NCI-H187 treated with DMSO at 0.1 percent for 48 hours (cell line): Measurements from ENCODE around the gene TMEM266.

Source experiments
- DNase-seq: peaks from one replicate; lab custom pipeline; 2025; lab: John Stamatoyannopoulos, UW

Gene TMEM266

GRCh38 chr15:76070192-76070591 lies 10.4 kb downstream of the TMEM266 start:
- no peak for DNase-seq

DNA sequence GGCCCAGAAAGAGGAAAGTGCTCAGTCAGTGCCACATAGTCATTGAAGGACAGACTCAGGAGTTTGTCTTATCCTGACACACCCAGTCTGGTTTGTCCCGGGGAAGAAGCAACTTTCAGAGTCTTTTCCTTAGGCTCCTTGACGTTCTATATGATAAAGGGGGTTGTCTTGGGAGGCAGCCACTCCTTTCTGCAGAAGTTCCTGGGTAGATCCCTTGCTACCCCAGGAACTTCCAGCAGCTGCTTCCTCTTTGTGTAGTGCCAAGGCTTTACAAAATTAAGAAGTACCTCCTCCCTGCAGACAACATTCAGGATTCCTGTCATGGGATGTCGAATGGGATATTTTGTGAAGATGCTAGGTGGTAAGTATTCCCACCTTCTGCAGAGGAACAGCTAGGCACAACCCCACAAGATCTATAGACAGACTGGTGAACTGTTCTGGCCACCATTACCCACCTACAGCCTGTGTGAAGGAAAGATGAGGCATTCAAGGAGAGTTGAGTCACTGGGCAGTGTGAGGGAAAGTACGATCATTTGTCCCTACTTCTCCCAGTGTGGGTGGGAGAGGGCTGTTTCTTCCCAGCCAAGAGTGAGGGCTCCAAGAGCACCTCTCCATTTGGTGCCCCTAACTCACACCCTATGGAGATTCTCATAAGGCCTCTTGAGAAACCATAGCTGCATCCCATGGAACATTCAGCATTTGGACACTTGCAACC lies 11.3 kb downstream of the TMEM266 start:
- DNase-seq = no peak

- DNase-seq = no peak
Observed at GRCh38 chr15:76071806-76072205, 12.0 kb downstream of the TMEM266 start.

GRCh38 chr15:76073554-76073953 lies 13.8 kb downstream of the TMEM266 start:
- no peak for DNase-seq

- no peak for DNase-seq
Observed at GRCh38 chr15:76075046-76075445, 15.3 kb downstream of the TMEM266 start.

DNA sequence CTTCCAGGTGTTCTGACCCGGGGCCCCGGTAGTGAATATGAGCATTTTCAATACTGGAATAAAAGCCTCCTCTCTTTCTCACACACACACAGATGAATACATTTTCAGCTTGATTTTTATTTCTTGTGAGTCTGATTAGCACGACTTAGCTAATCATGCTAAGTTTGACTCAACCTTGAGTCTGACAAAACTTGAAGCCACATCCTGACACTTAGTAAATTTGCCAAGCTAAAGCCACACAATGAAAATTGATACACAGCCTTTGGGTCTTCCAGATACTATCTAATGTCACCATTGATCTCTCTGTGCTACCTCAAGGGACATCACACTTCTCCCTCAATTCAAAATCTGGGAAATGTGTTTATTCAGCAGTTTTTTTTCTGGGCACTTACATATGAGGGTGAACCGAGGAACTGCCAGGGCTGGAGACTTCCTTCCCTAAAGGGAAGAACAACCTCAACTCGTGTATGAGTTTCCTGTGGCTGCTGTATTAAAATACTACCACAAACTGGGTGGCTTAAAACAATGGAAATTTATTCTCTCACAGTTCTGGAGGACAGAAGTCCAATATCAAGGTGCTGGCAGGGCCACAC lies 18.6 kb downstream of the TMEM266 start:
- DNase-seq = no peak

DNA sequence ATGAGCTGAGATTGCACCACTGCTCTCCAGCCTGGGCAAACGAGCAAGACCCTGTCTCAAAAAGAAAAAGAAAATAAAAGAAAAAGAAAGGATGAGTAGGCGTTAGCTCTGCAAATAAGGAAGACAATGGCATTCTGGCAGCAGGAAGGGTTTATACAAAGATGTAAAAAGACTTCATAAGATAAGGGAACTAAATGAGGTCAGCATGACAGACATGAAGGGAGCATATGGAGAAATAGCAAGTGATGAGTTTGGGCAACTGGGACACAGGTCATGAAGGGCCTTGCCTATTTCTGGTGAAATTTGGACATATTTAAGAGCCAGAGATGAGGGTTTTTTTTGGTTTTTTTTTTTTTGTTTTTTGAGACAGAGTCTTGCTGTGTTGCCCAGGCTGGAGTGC lies 24.5 kb downstream of the TMEM266 start:
- DNase-seq = no peak

DNA sequence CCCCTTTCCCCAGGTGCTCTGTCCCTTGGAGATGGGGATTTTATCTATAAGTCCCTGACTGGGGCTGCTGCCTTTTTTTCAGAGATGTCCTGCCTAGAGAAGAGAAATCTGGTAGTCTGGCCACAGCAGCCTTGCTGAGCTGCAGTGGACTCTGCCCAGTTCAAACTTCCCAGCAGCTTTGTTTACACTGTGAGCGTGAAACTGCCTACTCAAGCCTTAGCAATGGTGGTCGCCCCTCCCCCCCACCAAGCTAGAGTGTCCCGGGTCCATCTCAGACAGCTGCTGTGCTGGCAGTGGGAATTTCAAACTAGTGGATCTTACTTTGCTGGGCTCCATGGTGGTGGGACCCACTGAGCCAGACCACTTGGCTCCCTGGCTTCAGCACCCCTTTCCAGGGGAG lies 38.9 kb downstream of the TMEM266 start:
- no peak for DNase-seq

DNA sequence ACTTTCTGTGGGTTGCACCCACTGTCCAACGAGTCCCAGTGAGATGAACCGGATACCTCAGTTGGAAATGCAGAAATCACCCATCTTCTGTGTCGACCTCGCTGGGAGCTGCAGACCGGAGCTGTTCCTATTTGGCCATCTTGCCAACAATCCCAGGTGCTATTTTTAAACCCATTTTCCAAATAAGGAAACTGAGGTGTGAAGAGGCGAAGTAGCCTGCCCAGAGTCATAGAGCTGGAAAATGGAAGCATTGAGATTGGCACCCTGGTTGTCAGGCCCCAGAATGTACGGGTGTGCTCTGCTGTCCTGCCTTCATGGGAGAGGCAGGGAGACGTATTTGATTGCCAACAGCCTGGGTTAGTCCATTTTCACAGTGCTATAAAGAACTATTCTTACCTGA lies 39.6 kb downstream of the TMEM266 start:
- DNase-seq = no peak

DNA sequence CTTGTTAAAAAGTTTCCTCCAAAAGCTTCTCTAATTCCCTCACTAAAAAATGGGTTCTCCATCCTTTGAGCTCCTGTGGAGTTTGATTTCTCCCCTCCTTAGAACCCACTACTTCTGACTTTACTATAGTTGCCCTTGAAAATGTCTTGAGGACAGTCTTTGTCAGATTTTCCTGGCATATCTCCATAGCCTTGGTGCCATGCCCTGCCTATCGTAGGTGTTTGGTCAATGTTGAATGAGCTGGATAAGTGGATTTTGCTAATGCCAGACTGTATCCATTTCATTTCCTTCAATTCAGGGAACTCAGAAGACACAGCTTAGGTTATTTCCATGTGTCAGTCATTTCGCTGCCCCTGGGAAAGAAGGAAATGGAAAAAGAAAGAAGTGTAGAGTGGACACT lies 40.6 kb downstream of the TMEM266 start:
- DNase-seq = no peak

- no peak for DNase-seq
Observed at GRCh38 chr15:76101655-76102054, 41.9 kb downstream of the TMEM266 start.

GRCh38 chr15:76105391-76105790 lies 45.6 kb downstream of the TMEM266 start:
- DNase-seq = no peak

DNA sequence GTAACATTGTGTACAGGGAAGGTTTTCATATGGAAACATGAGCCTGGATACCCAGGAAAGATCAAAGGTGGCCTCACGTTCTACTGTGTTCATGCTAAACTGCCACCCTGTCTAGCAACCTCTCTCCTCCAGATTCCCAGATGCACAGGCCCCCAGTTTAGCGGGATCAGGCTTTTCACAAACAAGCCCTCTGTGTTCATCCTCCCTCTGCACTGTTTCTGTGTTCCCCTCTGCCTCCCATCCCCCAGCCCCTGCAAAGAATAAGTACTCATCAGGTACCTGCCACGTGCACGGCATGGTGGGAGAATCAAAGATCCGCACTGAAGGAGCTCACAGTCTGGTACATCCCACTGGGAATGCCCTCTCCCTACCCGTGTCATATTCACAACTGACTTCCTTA lies 46.1 kb downstream of the TMEM266 start:
- no peak for DNase-seq

- no peak for DNase-seq
Observed at GRCh38 chr15:76107169-76107568, 47.4 kb downstream of the TMEM266 start.

DNA sequence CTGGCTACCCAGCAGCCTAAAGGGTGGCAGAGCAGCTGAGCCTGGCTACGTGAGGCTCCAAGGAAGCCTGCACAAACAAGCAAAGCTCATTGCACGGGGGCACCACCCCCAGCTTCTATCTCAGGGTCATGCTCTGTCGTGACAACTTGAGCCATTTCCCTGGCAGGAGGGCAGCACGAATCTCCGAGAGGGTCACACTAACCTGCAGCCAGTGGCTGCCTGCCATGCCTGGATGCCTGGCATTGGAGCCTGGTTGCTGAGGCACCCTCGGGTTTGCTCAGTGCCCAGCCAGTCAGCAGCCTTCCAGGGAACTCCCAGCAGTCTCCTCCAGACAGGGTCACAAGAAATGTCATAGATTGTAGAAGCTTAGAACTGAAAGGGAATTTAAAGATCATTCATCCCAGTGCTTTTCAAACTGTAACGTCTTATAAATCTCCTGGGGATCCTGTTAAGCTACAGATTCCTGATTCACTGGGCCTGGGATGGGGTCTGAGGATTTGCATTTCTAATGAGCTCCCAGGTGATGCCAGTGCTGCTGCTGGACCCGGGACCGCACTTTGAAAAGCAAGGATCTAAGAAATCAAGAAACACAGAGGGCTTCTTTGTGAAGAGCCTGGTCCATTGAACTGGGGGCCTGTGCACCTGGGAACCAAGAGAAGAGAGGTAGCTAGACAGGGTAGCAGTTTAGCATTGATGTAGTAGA lies 48.4 kb downstream of the TMEM266 start:
- DNase-seq = no peak

DNA sequence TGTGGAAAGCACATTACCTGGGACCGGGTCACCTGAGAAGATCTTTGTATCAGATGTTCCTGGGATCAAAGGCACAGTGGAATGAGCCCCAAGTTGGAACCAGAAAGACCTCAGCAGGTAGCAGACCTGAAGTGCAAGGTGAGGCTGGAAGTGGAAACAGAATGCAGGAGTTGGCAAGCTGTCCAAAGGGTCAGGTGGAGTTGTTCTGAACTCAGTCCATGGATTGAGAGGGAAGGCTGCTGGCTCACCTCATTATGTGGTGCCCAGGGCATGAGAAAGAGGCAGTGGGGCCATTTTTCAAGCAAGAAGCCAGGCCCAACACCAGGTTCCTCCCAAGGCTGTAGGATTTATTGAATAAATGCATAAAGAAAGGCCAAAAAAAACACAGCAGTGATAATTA lies 49.3 kb downstream of the TMEM266 start:
- DNase-seq = no peak

DNA sequence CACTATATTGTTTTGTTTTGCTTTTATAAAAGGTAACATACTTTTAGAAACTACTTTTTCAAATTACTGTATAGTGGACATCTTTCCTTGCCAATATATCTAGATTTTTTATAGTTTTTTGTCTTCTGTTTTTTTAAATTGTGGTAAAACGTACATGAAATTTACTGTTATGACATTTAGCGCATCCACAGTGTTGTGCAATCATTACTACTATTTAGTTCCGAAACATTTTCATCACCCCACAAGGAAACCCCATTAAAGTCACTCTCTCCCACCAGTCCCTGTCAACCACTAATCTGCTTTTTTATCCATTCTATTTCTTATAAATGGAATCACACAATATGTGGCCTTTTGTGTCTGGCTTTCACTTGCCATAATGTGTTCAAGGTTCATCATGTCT lies 54.8 kb downstream of the TMEM266 start:
- no peak for DNase-seq

GRCh38 chr15:76116138-76116885 lies 56.5 kb downstream of the TMEM266 start:
- DNase-seq = no peak

- DNase-seq = no peak
Observed at GRCh38 chr15:76117181-76117580, 57.4 kb downstream of the TMEM266 start.

GRCh38 chr15:76118767-76119166 lies 59.0 kb downstream of the TMEM266 start:
- no peak for DNase-seq

DNA sequence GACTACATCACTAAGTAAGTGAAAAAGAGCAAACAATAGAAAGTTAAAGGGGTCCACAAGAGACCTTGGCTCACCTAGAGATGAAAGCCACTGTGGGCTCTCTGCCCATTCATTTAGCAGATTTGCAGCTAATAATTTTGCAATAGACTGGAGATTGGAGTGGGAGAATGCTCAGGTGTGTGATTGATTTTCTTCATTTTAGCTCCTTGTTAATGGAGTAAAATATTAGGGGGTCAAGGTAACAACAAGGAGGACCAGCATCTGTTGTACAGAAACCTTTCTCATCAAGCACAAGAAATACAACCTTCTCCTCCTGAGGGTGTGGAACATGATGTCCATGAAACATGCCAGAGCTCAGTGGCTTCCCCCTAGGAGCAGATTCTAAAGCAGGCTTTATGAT lies 63.2 kb downstream of the TMEM266 start:
- no peak for DNase-seq

DNA sequence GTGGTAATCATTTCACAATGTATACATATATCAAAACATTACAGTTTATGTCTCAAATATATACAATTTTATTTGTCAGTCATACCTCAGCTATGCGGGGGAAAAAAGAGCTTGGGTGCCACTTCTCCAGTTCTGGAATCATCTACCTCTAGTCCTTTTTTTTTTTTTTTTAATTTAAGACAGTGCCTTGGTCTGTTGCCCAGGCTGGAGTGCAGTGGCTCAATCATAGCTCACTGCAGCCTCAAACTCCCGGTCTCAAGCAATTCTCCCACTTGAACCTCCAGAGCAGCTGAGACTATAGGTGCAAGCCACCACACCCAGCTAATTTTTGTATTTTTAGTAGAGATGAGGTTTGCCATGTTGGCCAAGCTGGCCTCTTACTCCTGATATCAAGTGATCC lies 67.4 kb downstream of the TMEM266 start:
- DNase-seq = no peak

- DNase-seq = no peak
Observed at GRCh38 chr15:76127880-76128279, 68.1 kb downstream of the TMEM266 start.
